Activated T-cell treated with anti-CD3 and anti-CD28 coated beads for 4 hours (primary cell): ENCODE measurements around the gene CAMTA1.
"Not testable (repeated sequence)": the region's sequence is repeated elsewhere in the genome, so short reads cannot be mapped to it uniquely, and the experiment has no call there.

Experiments used
- DNase-seq: peaks from one replicate; pipeline ENCODE4 v3.0.0-alpha.2; 2020

Gene CAMTA1

GRCh38 chr1:7681401-7681800 is 896.1 kb downstream of the CAMTA1 start:
- no peak for DNase-seq

- no peak for DNase-seq
These were observed 898.3 kb downstream of the CAMTA1 start for GRCh38 chr1:7683521-7683920.

- DNase-seq: no peak
These were observed 898.9 kb downstream of the CAMTA1 start for GRCh38 chr1:7684132-7684531.

GRCh38 chr1:7684861-7685635 is 899.8 kb downstream of the CAMTA1 start:
- DNase-seq: no peak

GRCh38 chr1:7686301-7686850 is 901.1 kb downstream of the CAMTA1 start:
- no peak for DNase-seq

GRCh38 chr1:7687411-7687810 is 902.2 kb downstream of the CAMTA1 start:
- DNase-seq: no peak

- DNase-seq: no peak
These were observed 903.4 kb downstream of the CAMTA1 start for GRCh38 chr1:7688659-7689058.

GRCh38 chr1:7689307-7689706 is 904.1 kb downstream of the CAMTA1 start:
- not testable (repeated sequence) for DNase-seq

- no peak for DNase-seq
These were observed 904.8 kb downstream of the CAMTA1 start for GRCh38 chr1:7690076-7690475.

GRCh38 chr1:7690496-7691182 is 905.4 kb downstream of the CAMTA1 start:
- no peak for DNase-seq

- no peak for DNase-seq
These were observed 906.3 kb downstream of the CAMTA1 start for GRCh38 chr1:7691576-7691975.

- no peak for DNase-seq
These were observed 906.8 kb downstream of the CAMTA1 start for GRCh38 chr1:7692005-7692404.

- DNase-seq: not testable (repeated sequence)
These were observed 907.8 kb downstream of the CAMTA1 start for GRCh38 chr1:7693037-7693436.

- no peak for DNase-seq
These were observed 908.4 kb downstream of the CAMTA1 start for GRCh38 chr1:7693662-7694061.

GRCh38 chr1:7694600-7695496 is 909.6 kb downstream of the CAMTA1 start:
- no peak for DNase-seq

- DNase-seq: no peak
These were observed 910.4 kb downstream of the CAMTA1 start for GRCh38 chr1:7695497-7696117.

- DNase-seq: no peak
These were observed 913.4 kb downstream of the CAMTA1 start for GRCh38 chr1:7698641-7699040.

GRCh38 chr1:7702365-7702764 is 917.1 kb downstream of the CAMTA1 start:
- no peak for DNase-seq

GRCh38 chr1:7703321-7704213 is 918.3 kb downstream of the CAMTA1 start:
- no peak for DNase-seq

- DNase-seq: peak; percentile 89
These were observed 919.2 kb downstream of the CAMTA1 start for GRCh38 chr1:7704214-7705047.
